Measurements from ENCODE around the gene CBX6.

The CBX6 gene

GRCh38 chr22:38878001-38878400, 6.0 kb upstream of the CBX6 start:
- intact Hi-C loops (cut with DNase I): loop anchor here (10.0 kb wide), 2 partner anchors 47 to 127 kb away; no protein-coding TSS in a partner anchor
- DNase-seq: peak in 2 of 42 donors; percentile 6 to 17

- DNase-seq: peak in 2 of 42 donors; percentile 21 to 27
- intact Hi-C loops (cut with DNase I): loop anchor here (10.0 kb wide), 2 partner anchors 50 to 130 kb away; no protein-coding TSS in a partner anchor
These were observed 2.7 kb upstream of the CBX6 start for GRCh38 chr22:38874529-38875222.

GRCh38 chr22:38873469-38874411, 1.7 kb upstream of the CBX6 start:
- DNase-seq: peak in 21 of 42 donors; percentile 8 to 77 (median 49)
- intact Hi-C loops (cut with DNase I): loop anchor here (10.0 kb wide), 2 partner anchors 51 to 131 kb away; no protein-coding TSS in a partner anchor

GRCh38 chr22:38872831-38873248, 824 bp upstream of the CBX6 start:
- intact Hi-C loops (cut with DNase I): loop anchor here (10.0 kb wide), 2 partner anchors 52 to 132 kb away; no protein-coding TSS in a partner anchor
- peak in 40 of 42 donors; percentile 41 to 85 (median 70) for DNase-seq

- intact Hi-C loops (cut with DNase I): loop anchor here (10.0 kb wide), 2 partner anchors 53 to 133 kb away; no protein-coding TSS in a partner anchor
- peak in 24 of 42 donors; percentile 14 to 69 (median 48) for DNase-seq
These were observed 450 bp downstream of the CBX6 start for GRCh38 chr22:38871360-38872171.

- peak in 8 of 42 donors; percentile 4 to 45 (median 22) for DNase-seq
- intact Hi-C loops (cut with DNase I): loop anchor here (10.0 kb wide), 2 partner anchors 54 to 134 kb away; no protein-coding TSS in a partner anchor
These were observed 1.1 kb downstream of the CBX6 start for GRCh38 chr22:38870791-38871359.

- intact Hi-C loops (cut with DNase I): loop anchor here (10.0 kb wide), 2 partner anchors 54 to 134 kb away; no protein-coding TSS in a partner anchor
- peak; percentile 75 to 96 (median 90) for DNase-seq
These were observed 1.7 kb downstream of the CBX6 start for GRCh38 chr22:38870312-38870741.

GRCh38 chr22:38869663-38870062, 2.4 kb downstream of the CBX6 start:
- DNase-seq: peak in 4 of 42 donors; percentile 3 to 20 (median 10)
- intact Hi-C loops (cut with DNase I): loop anchor here (5.0 to 10.0 kb wide), 5 partner anchors 55 to 443 kb away; partner anchors contain the start of gene DNAL4

- peak; percentile 72 to 94 (median 86) for DNase-seq
- intact Hi-C loops (cut with DNase I): loop anchor here (5.0 to 10.0 kb wide), 3 partner anchors 74 to 443 kb away; partner anchors contain the start of gene DNAL4
These were observed 3.1 kb downstream of the CBX6 start for GRCh38 chr22:38868886-38869381.

GRCh38 chr22:38868286-38868721, 3.7 kb downstream of the CBX6 start:
- intact Hi-C loops (cut with DNase I): loop anchor here (5.0 to 10.0 kb wide), 3 partner anchors 74 to 444 kb away; partner anchors contain the start of gene DNAL4
- DNase-seq: peak in 6 of 42 donors; percentile 8 to 42 (median 19)

- intact Hi-C loops (cut with DNase I): loop anchor here (5.0 to 10.0 kb wide), 3 partner anchors 73 to 445 kb away; partner anchors contain the start of gene DNAL4
- DNase-seq: peak in 7 of 42 donors; percentile 3 to 29 (median 23)
These were observed 4.3 kb downstream of the CBX6 start for GRCh38 chr22:38867471-38868285.

- intact Hi-C loops (cut with DNase I): loop anchor here (5.0 to 10.0 kb wide), 3 partner anchors 72 to 445 kb away; partner anchors contain the start of gene DNAL4
- DNase-seq: no peak
These were observed 4.9 kb downstream of the CBX6 start for GRCh38 chr22:38867124-38867455.

- intact Hi-C loops (cut with DNase I): loop anchor here (5.0 to 10.0 kb wide), 3 partner anchors 72 to 446 kb away; partner anchors contain the start of gene DNAL4
- DNase-seq: peak in 3 of 42 donors; percentile 2 to 32 (median 23)
These were observed 5.5 kb downstream of the CBX6 start for GRCh38 chr22:38866399-38867123.

GRCh38 chr22:38866024-38866398, 6.0 kb downstream of the CBX6 start:
- DNase-seq: peak in 5 of 42 donors; percentile 3 to 32 (median 29)
- intact Hi-C loops (cut with DNase I): loop anchor here (5.0 to 10.0 kb wide), 3 partner anchors 71 to 446 kb away; partner anchors contain the start of gene DNAL4

GRCh38 chr22:38865201-38866023, 6.6 kb downstream of the CBX6 start:
- DNase-seq: peak in 5 of 42 donors; percentile 3 to 28 (median 16)
- intact Hi-C loops (cut with DNase I): loop anchor here (5.0 to 10.0 kb wide), 3 partner anchors 71 to 447 kb away; partner anchors contain the start of gene DNAL4
